Left lobe of liver (tissue), 2 donors: ENCODE data around the gene EYS. TPM values are rescaled to one million over a fixed set of nuclear protein-coding genes. Genes with fewer than 3 reads are reported as not detected.

Experiments used
- ATAC-seq: fragments of 200-7000 bp; cut with Tn5 transposase; one replicate; pipeline ENCODE4 v1.9.1; 2020; ENCODE audit warnings: mild to moderate bottlenecking, moderate library complexity
- DNase-seq: peaks from one replicate; pipeline ENCODE4 v3.0.0-alpha.2; 2020; ENCODE audit warnings: low spot score
- total RNA-seq: library from RNA; stranded (reverse); gene quantifications from one replicate; pipeline ENCODE4 v1.2.1, GENCODE V29; 2021
- donor health status: DM: no; HTN: no; CAD: no; lungs with moderate emphysema.
- donor health status: DM: no; HTN: yes; CAD: no.

EYS gene
- 1.3 TPM for total RNA-seq

- no peak for DNase-seq
- no peak for ATAC-seq
Observed at GRCh38 chr6:65707126-65707826, at the start of gene EYS. TSS of gene EYS (minus strand) at chr6:65707226. CDS start at chr6:65495410, 211,816 bp downstream.

- no peak for ATAC-seq
- no peak for DNase-seq
Observed at GRCh38 chr6:65746302-65746701, 39.3 kb upstream of the EYS start.

GRCh38 chr6:65745614-65746013 lies 38.6 kb upstream of the EYS start:
- no peak for DNase-seq
- ATAC-seq: no peak

GRCh38 chr6:65728879-65729479 lies 22.0 kb upstream of the EYS start:
- ATAC-seq: no peak
- DNase-seq: no peak

- DNase-seq: no peak
- ATAC-seq: no peak
Observed at GRCh38 chr6:65719101-65719500, 12.1 kb upstream of the EYS start.

- no peak for DNase-seq
- ATAC-seq: no peak
Observed at GRCh38 chr6:65711531-65711930, 4.5 kb upstream of the EYS start.

GRCh38 chr6:65709099-65709830 lies 2.2 kb upstream of the EYS start:
- ATAC-seq: no peak
- no peak for DNase-seq

GRCh38 chr6:65708162-65708561 lies 1.1 kb upstream of the EYS start:
- no peak for ATAC-seq
- no peak for DNase-seq

GRCh38 chr6:65706436-65706835 lies 590 bp downstream of the EYS start:
- no peak for DNase-seq
- no peak for ATAC-seq

- DNase-seq: no peak
- no peak for ATAC-seq
Observed at GRCh38 chr6:65701325-65701724, 5.7 kb downstream of the EYS start.

- ATAC-seq (no peak), DNase-seq (no peak)
Observed at GRCh38 chr6:65700561-65700960, 6.5 kb downstream of the EYS start.

GRCh38 chr6:65692109-65692508 lies 14.9 kb downstream of the EYS start:
- ATAC-seq: no peak

GRCh38 chr6:65680232-65680631 lies 26.8 kb downstream of the EYS start:
- ATAC-seq (no peak), DNase-seq (no peak)

More at GRCh38 chr6:65692109-65692508, 14.9 kb downstream of the EYS start:
- no peak for DNase-seq

- no peak for DNase-seq
- ATAC-seq: no peak
Observed at GRCh38 chr6:65671922-65672321, 35.1 kb downstream of the EYS start.

- DNase-seq (no peak), ATAC-seq (no peak)
Observed at GRCh38 chr6:65667916-65668656, 38.9 kb downstream of the EYS start.

- ATAC-seq (no peak), DNase-seq (no peak)
Observed at GRCh38 chr6:65650086-65650485, 56.9 kb downstream of the EYS start.

- DNase-seq (no peak), ATAC-seq (no peak)
Observed at GRCh38 chr6:65649392-65649791, 57.6 kb downstream of the EYS start.

- DNase-seq (no peak), ATAC-seq (no peak)
Observed at GRCh38 chr6:65646544-65646943, 60.5 kb downstream of the EYS start.

GRCh38 chr6:65642776-65643175 lies 64.2 kb downstream of the EYS start:
- ATAC-seq (no peak), DNase-seq (no peak)

GRCh38 chr6:65638047-65638831 lies 68.8 kb downstream of the EYS start:
- DNase-seq: peak; percentile 41
- no peak for ATAC-seq
